CD14-positive monocyte (primary cell): ENCODE measurements around the gene RNF220. TPM values are rescaled to one million over a fixed set of nuclear protein-coding genes. Genes with fewer than 3 reads are reported as not detected.
A peak's percentile ranks its signal among the peaks of the same experiment; 100 is the strongest.

ENCODE experiments used
- DNase-seq, 3 donors: peaks; one replicate each; pipeline ENCODE4 v3.0.0-alpha.2; 2011 to 2022
- H2AFZ ChIP-seq: 2 replicates; pipeline ENCODE4 v1.6.0; 2012; ENCODE audit warnings: mild to moderate bottlenecking, low read depth, low read length, inconsistent platforms; ENCODE audit not compliant: insufficient read depth, poor library complexity, severe bottlenecking
- H3K27ac ChIP-seq, 2 donors: 1 replicate in 1 of 2; 2 replicates in 1 of 2; pipeline ENCODE4 v1.5.1; 2012 to 2013; ENCODE audit warnings: low read length in 2 of 2, control low read depth in 1 of 2, inconsistent platforms in 1 of 2, low read depth in 1 of 2, mild to moderate bottlenecking in 1 of 2
- H3K27me3 ChIP-seq, 2 donors: one replicate each; pipeline versions ENCODE4 v1.6.0 to v1.6.1; 2011 to 2013; ENCODE audit warnings: low read length in 2 of 2; ENCODE audit not compliant: control insufficient read depth in 2 of 2, insufficient read depth in 2 of 2
- H3K36me3 ChIP-seq, 2 donors: replicated peaks in 1 of 2; 1 replicate in 1 of 2; 2 replicates in 1 of 2; pipeline versions ENCODE4 v1.5.1 to v1.6.1; 2012 to 2013; ENCODE audit warnings: low read length in 2 of 2, control low read depth in 1 of 2, inconsistent platforms in 1 of 2, mild to moderate bottlenecking in 1 of 2; ENCODE audit not compliant: insufficient read depth in 2 of 2, control insufficient read depth in 1 of 2
- H3K4me1 ChIP-seq, 2 donors: 1 replicate in 1 of 2; 2 replicates in 1 of 2; pipeline versions ENCODE4 v1.5.1 to v1.6.1; 2012 to 2013; ENCODE audit warnings: low read length in 2 of 2, control low read depth in 1 of 2, inconsistent platforms in 1 of 2, mild to moderate bottlenecking in 1 of 2, moderate library complexity in 1 of 2; ENCODE audit not compliant: insufficient read depth in 2 of 2, control insufficient read depth in 1 of 2
- H3K4me2 ChIP-seq: replicated peaks from 2 replicates; pipeline ENCODE3; 2012; ENCODE audit warnings: low read length, moderate library complexity, mild to moderate bottlenecking; ENCODE audit not compliant: poor library complexity, severe bottlenecking; ENCODE audit errors: extremely low read depth
- H3K4me3 ChIP-seq, 3 experiments: fragments of 200-600 bp in 1 of 3; sonication (generic) in 1 of 3; replicated peaks in 1 of 3; 1 replicate in 2 of 3; 2 replicates in 1 of 3; pipeline ENCODE4 v1.5.1; 2011 to 2013; ENCODE audit warnings: low read length in 3 of 3, mild to moderate bottlenecking in 3 of 3, control low read depth in 2 of 3, low read depth in 2 of 3, inconsistent platforms in 1 of 3, moderate library complexity in 1 of 3
- H3K79me2 ChIP-seq: 2 replicates; pipeline ENCODE4 v1.6.0; 2012; ENCODE audit warnings: mild to moderate bottlenecking, control low read depth, inconsistent platforms, low read length, moderate library complexity; ENCODE audit not compliant: insufficient read depth
- H3K9ac ChIP-seq: 2 replicates; pipeline ENCODE4 v1.6.0; 2017; ENCODE audit warnings: low read length, mild to moderate bottlenecking; ENCODE audit not compliant: insufficient read depth, poor library complexity, severe bottlenecking
- H3K9me3 ChIP-seq, 2 donors: replicated peaks in 1 of 2; 1 replicate in 1 of 2; 2 replicates in 1 of 2; pipeline versions ENCODE4 v1.5.1 to v1.6.1; 2012 to 2013; ENCODE audit warnings: low read length in 2 of 2, control low read depth in 1 of 2; ENCODE audit not compliant: control insufficient read depth in 1 of 2, insufficient read depth in 1 of 2
- H4K20me1 ChIP-seq: 2 replicates; pipeline ENCODE4 v1.6.0; 2012; ENCODE audit warnings: mild to moderate bottlenecking, low read length, control low read depth, moderate library complexity; ENCODE audit not compliant: insufficient read depth
- H3K27ac Mint-ChIP-seq, 7 donors: one replicate each; pipeline ENCODE4 v1.8.0; 2020; ENCODE audit warnings: mild to moderate bottlenecking in 7 of 7, mixed read lengths in 7 of 7, moderate library complexity in 6 of 7, inconsistent platforms in 2 of 7
- H3K27me3 Mint-ChIP-seq, 3 donors: one replicate each; pipeline ENCODE4 v1.8.0; 2021 to 2022; ENCODE audit warnings: low read depth in 3 of 3, mild to moderate bottlenecking in 3 of 3, mixed read lengths in 3 of 3, moderate library complexity in 3 of 3, inconsistent platforms in 1 of 3
- H3K36me3 Mint-ChIP-seq, 2 donors: one replicate each; pipeline ENCODE4 v1.8.0; 2020; ENCODE audit warnings: mixed read lengths in 2 of 2, inconsistent platforms in 1 of 2, mild to moderate bottlenecking in 1 of 2
- H3K4me1 Mint-ChIP-seq: one replicate; pipeline ENCODE4 v1.8.0; 2020; ENCODE audit warnings: mild to moderate bottlenecking, mixed read lengths
- H3K4me3 Mint-ChIP-seq, 2 donors: one replicate each; pipeline ENCODE4 v1.8.0; 2020; ENCODE audit warnings: mild to moderate bottlenecking in 2 of 2, mixed read lengths in 2 of 2, moderate library complexity in 1 of 2
- H3K9me3 Mint-ChIP-seq, 7 donors: one replicate each; pipeline ENCODE4 v1.8.0; 2020 to 2022; ENCODE audit warnings: mixed read lengths in 7 of 7, mild to moderate bottlenecking in 6 of 7, moderate library complexity in 6 of 7, inconsistent platforms in 2 of 7
- WGBS: methylation state at CpG from one replicate; pipeline ENCODE4 v1.1.5; 2013; ENCODE audit warnings: missing lambda C conversion rate; ENCODE audit not compliant: insufficient coverage; 5-methylcytosine and 5-hydroxymethylcytosine counted together
- intact Hi-C, 2 donors: fragments of 100-400 bp; cut with micrococcal nuclease; formaldehyde crosslinking; loops; one replicate each; pipeline versions ENCODE4 v1.15.0 to v1.15.1; 2023
- polyA plus RNA-seq, 3 donors: library from polyadenylated mRNA; depleted of rRNA in 1 of 3; unstranded in 2 of 3; stranded (reverse) in 1 of 3; fragments of 300-500 nt in 2 of 3; fragments of >200 nt in 1 of 3; fragmentation: Illumina TruSeq in 2 of 3; gene quantifications; 1 replicate in 2 of 3; 2 replicates in 1 of 3; pipeline ENCODE4 v1.2.3, GENCODE V29; 2012 to 2021
- TF ChIP-seq, protein P1 (sequence below): fragments of 200-600 bp; IDR thresholded peaks from one replicate; pipeline ENCODE4 v1.8.0; 2022; ENCODE audit warnings: antibody characterized with exemption, mild to moderate bottlenecking

The RNF220 gene
- polyA plus RNA-seq, 3 donors: 39.4 to 133 (median 49.4) TPM

GRCh38 chr1:44670751-44671640, 265.9 kb downstream of the RNF220 start:
- H3K4me1 Mint-ChIP-seq: peaks cover 43% of the 10 kb centered on the region
- peaks cover 2% of the 10 kb centered on the region for H4K20me1 ChIP-seq
- peaks cover 11 to 19% of the 10 kb centered on the region in 2 donors for H3K36me3 Mint-ChIP-seq
- no peak overlapping the region for H3K27ac ChIP-seq
- H3K27me3 ChIP-seq: no peaks in the 10 kb centered on the region
- no peak overlapping the region for H3K4me3 Mint-ChIP-seq
- H3K4me2 ChIP-seq: no peak overlapping the region
- peaks cover 48 to 49% of the 10 kb centered on the region in 2 donors for H3K4me1 ChIP-seq
- no peak overlapping the region for H2AFZ ChIP-seq
- TF ChIP-seq, protein P1, sequence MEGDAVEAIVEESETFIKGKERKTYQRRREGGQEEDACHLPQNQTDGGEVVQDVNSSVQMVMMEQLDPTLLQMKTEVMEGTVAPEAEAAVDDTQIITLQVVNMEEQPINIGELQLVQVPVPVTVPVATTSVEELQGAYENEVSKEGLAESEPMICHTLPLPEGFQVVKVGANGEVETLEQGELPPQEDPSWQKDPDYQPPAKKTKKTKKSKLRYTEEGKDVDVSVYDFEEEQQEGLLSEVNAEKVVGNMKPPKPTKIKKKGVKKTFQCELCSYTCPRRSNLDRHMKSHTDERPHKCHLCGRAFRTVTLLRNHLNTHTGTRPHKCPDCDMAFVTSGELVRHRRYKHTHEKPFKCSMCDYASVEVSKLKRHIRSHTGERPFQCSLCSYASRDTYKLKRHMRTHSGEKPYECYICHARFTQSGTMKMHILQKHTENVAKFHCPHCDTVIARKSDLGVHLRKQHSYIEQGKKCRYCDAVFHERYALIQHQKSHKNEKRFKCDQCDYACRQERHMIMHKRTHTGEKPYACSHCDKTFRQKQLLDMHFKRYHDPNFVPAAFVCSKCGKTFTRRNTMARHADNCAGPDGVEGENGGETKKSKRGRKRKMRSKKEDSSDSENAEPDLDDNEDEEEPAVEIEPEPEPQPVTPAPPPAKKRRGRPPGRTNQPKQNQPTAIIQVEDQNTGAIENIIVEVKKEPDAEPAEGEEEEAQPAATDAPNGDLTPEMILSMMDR: no peak
- no peaks in the 10 kb centered on the region for H3K9me3 Mint-ChIP-seq
- H3K4me3 ChIP-seq: no peak overlapping the region
- DNase-seq: no peak
- peaks cover 0 to 5% of the 10 kb centered on the region in 2 donors for H3K36me3 ChIP-seq
- no peak overlapping the region for H3K9ac ChIP-seq
- peaks cover 0 to 5% (median 2%) of the 10 kb centered on the region in 3 donors for H3K27me3 Mint-ChIP-seq
- no peaks in the 10 kb centered on the region for H3K9me3 ChIP-seq
- WGBS: 92% methylated on average over 7 of the region's 10 CpGs
- H3K27ac Mint-ChIP-seq: peak overlapping the region in 2 of 7 donors; percentile 26 to 94
- H3K79me2 ChIP-seq: peaks cover 22% of the 10 kb centered on the region
- intact Hi-C loops: loop anchor here in 1 of 2 donors (5.0 to 10.0 kb wide), 2 partner anchors 39 to 54 kb away; no protein-coding TSS in a partner anchor

- H3K9me3 ChIP-seq: no peaks in the 10 kb centered on the region
- Mint-ChIP-seq H3K27ac (peak overlapping the region in 4 of 7 donors; percentile 85 to 95 (median 94)), H3K4me3 (peak overlapping the region; percentile 63 to 83), H3K4me1 (peaks cover 43% of the 10 kb centered on the region), H3K27me3 (peaks cover 0 to 5% (median 2%) of the 10 kb centered on the region in 3 donors), H3K36me3 (peaks cover 11 to 19% of the 10 kb centered on the region in 2 donors), H3K9me3 (no peaks in the 10 kb centered on the region)
- H3K27ac ChIP-seq: peak overlapping the region; percentile 55 to 80
- peaks cover 0 to 5% of the 10 kb centered on the region in 2 donors for H3K36me3 ChIP-seq
- peak; percentile 90 to 97 (median 95) for DNase-seq
- peak overlapping the region; percentile 83 for H3K4me2 ChIP-seq
- peak overlapping the region; percentile 65 for H2AFZ ChIP-seq
- H3K27me3 ChIP-seq: no peaks in the 10 kb centered on the region
- peaks cover 62 to 63% of the 10 kb centered on the region in 2 donors for H3K4me1 ChIP-seq
- WGBS: 6% methylated on average over 7 of the region's 13 CpGs
- peaks cover 6% of the 10 kb centered on the region for H4K20me1 ChIP-seq
- peak overlapping the region in 1 of 3 experiments; percentile 79 for H3K4me3 ChIP-seq
- TF ChIP-seq, protein P1: no peak
- intact Hi-C loops: loop anchor here in 1 of 2 donors (5.0 to 10.0 kb wide), 2 partner anchors 40 to 52 kb away; no protein-coding TSS in a partner anchor
- H3K9ac ChIP-seq: no peak overlapping the region
- H3K79me2 ChIP-seq: peaks cover 22% of the 10 kb centered on the region
These were observed 267.4 kb downstream of the RNF220 start for GRCh38 chr1:44672254-44672955.
